Hepatocyte (in vitro differentiated cells): ENCODE results near the gene MARCHF3.

Experiments used
- CTCF ChIP-seq: fragments of 200-600 bp; sonication (generic); IDR thresholded peaks from 2 replicates; pipeline ENCODE4 v1.5.1; 2016; ENCODE audit warnings: antibody characterized with exemption, mild to moderate bottlenecking; ENCODE audit not compliant: poor library complexity
- EZH2phosphoT487 ChIP-seq: fragments of 200-600 bp; sonication (generic); IDR thresholded peaks from one replicate; pipeline ENCODE4 v1.6.1; 2018; ENCODE audit warnings: antibody characterized with exemption, mild to moderate bottlenecking, low read depth, moderate library complexity; ENCODE audit not compliant: unreplicated experiment, severe bottlenecking

DNA sequence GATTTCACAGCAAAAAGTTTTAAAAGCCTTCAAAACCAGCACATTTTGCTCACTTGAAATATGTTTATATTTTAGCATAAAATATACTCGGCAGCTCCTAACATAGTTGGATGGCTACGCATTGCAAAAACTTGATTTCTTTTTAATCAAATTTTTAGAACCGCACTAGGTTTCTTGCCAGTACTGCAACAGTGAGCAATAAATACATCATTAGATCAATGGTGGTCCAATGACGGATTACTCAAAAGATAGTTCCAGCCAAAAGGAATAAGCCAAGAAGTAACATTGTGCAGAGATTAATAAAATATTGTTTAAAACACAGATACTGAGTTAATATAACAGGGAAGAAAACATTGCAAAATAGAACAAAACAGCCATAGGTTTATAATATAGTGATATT, 5.5 kb downstream of the MARCHF3 start:
- TF ChIP-seq CTCF, result no peak
- TF ChIP-seq EZH2phosphoT487, result no peak
